Astrocyte of the spinal cord (primary cell): ENCODE results near the gene ZFP62.

Experiments
- DNase-seq: peaks from one replicate; pipeline ENCODE4 v3.0.0; 2011; ENCODE audit warnings: low read depth, low spot score
- H3K4me3 ChIP-seq: 2 replicates; pipeline ENCODE4 v1.5.1; 2011; ENCODE audit warnings: low read depth, mild to moderate bottlenecking, low read length, moderate library complexity
- CTCF ChIP-seq: IDR thresholded peaks from 2 replicates; pipeline ENCODE4 v1.5.1; 2012; ENCODE audit warnings: low read depth, mild to moderate bottlenecking, low read length, inconsistent platforms
- in situ Hi-C: cut with HindIII; loops from 2 replicates; pipeline ENCODE4 v1.10.0; 2017; ENCODE audit warnings: low sequenced_read_pairs

ZFP62 gene

GRCh38 chr5:180817893-180818674, 43.0 kb downstream of the ZFP62 start:
- no peak overlapping the region for H3K4me3 ChIP-seq
- TF ChIP-seq CTCF: no peak
- DNase-seq: no peak
- in situ Hi-C loops: no loop called here

GRCh38 chr5:180816608-180817534, 44.2 kb downstream of the ZFP62 start:
- TF ChIP-seq CTCF: no peak
- peak; percentile 51 for DNase-seq
- H3K4me3 ChIP-seq: no peak overlapping the region
- in situ Hi-C loops: no loop called here

GRCh38 chr5:180815293-180815917, 45.7 kb downstream of the ZFP62 start:
- H3K4me3 ChIP-seq: no peak overlapping the region
- in situ Hi-C loops: no loop called here
- no peak for TF ChIP-seq CTCF
- DNase-seq: no peak

GRCh38 chr5:180813420-180813819, 47.7 kb downstream of the ZFP62 start:
- DNase-seq: no peak
- no peak for TF ChIP-seq CTCF
- in situ Hi-C loops: no loop called here
- H3K4me3 ChIP-seq: no peak overlapping the region

GRCh38 chr5:180811623-180812124, 49.4 kb downstream of the ZFP62 start:
- no peak overlapping the region for H3K4me3 ChIP-seq
- TF ChIP-seq CTCF: no peak
- in situ Hi-C loops: no loop called here
- no peak for DNase-seq

- H3K4me3 ChIP-seq: peak overlapping the region; percentile 71
- TF ChIP-seq CTCF: no peak
- peak; percentile 37 for DNase-seq
- in situ Hi-C loops: no loop called here
Measured at GRCh38 chr5:180810959-180811622, 50.0 kb downstream of the ZFP62 start.
